ENCODE measurements around the gene SSMEM1. TPM values are rescaled to one million over a fixed set of nuclear protein-coding genes. Genes with fewer than 3 reads are reported as not detected.
"Not testable (repeated sequence)": the region's sequence is repeated elsewhere in the genome, so short reads cannot be mapped to it uniquely, and the experiment has no call there.

The SSMEM1 gene
- total and polyA plus RNA-seq, 9 of the 15 experiments (the other 6 are each of a cell fraction or from before 2014, with no cell fraction given): 0.10 to 0.28 (median 0.18) TPM; not detected in 4

- CTCF ChIA-PET (ENCODE audit: low intra/inter-chr PET ratio); H3K79me2 ChIP-seq (ENCODE audit: control insufficient read depth, insufficient read depth, low read length); H3K9me3 ChIP-seq (replicated peaks; ENCODE audit: control insufficient read depth, insufficient read depth, low read depth, low read length); H3K4me3 ChIP-seq; H3K27ac ChIP-seq (ENCODE audit: extremely low read depth, low read depth, low read length); FAIRE-seq; H4K20me1 ChIP-seq (replicated peaks; ENCODE audit: control insufficient read depth, insufficient read depth, low read length); ATAC-seq; in situ Hi-C loops (cut with MboI); H3K27me3 ChIP-seq (ENCODE audit: control insufficient read depth in 2 of 2, insufficient read depth in 2 of 2, low read length in 2 of 2); H2AFZ ChIP-seq (ENCODE audit: low read depth, low read length); BruUV-seq (replicated peaks); H3K4me2 ChIP-seq (ENCODE audit: insufficient read depth, low read length); H3K4me1 ChIP-seq (replicated peaks in 1 of 2; ENCODE audit: control insufficient read depth in 2 of 2, insufficient read depth in 2 of 2, low read length in 2 of 2); H3K9ac ChIP-seq (ENCODE audit: insufficient read depth in 1 of 2, low read depth in 2 of 2, low read length in 2 of 2); DNase-seq (ENCODE audit: extremely low read depth in 1 of 4, low spot score in 3 of 4); H3K9me1 ChIP-seq (ENCODE audit: control insufficient read depth, insufficient read depth, low read length); H3K36me3 ChIP-seq (ENCODE audit: control insufficient read depth, insufficient read depth, low read length): not testable (repeated sequence)
- 28% methylated on average over 5 of the region's 5 CpGs for WGBS (ENCODE audit: insufficient coverage, low coverage, missing lambda C conversion rate)
- POLR2A ChIA-PET: interaction anchor here (1.4 kb wide), 1 partner anchor 12 kb away, joined by 3 read pairs; no protein-coding TSS in a partner anchor
- intact Hi-C loops (cut with micrococcal nuclease): loop anchor here (10.0 kb wide), 2 partner anchors 236 to 586 kb away; no protein-coding TSS in a partner anchor
- TF ChIP-seq FOXK1 (CRISPR knock-in tag; IDR thresholded peaks at IDR 0.05; ENCODE audit: borderline replicate concordance) (0 out of 2 replicates have a peak, but pooled peaks have one; percentile 22), ZNF146 (CRISPR knock-in tag; IDR thresholded peaks at IDR 0.05; ENCODE audit: unreplicated experiment) (peak; percentile 88), PHF20 (IDR thresholded peaks at IDR 0.05; ENCODE audit: partially characterized antibody) (peak; percentile 26), ARID2 (IDR thresholded peaks at IDR 0.05) (0 out of 2 replicates have a peak, but pooled peaks have one; percentile 15), ADNP (tag; IDR thresholded peaks at IDR 0.05) (peak; percentile 58; the same call in 1 of the 2 replicates), BCOR (IDR thresholded peaks at IDR 0.05) (peak; percentile 92), HDAC2 (IDR thresholded peaks at IDR 0.05) (peak; percentile 33; the same call in 1 of the 2 replicates), SMARCA5 (IDR thresholded peaks at IDR 0.05) (peak; percentile 53; the same call in 1 of the 2 replicates)
Measured at GRCh38 chr7:130248842-130249241, 41.2 kb downstream of the SSMEM1 start.
